ENCODE data around the gene IFI44L.

The IFI44L gene

GRCh38 chr1:78645723-78646122 is 25.5 kb downstream of the IFI44L start:
- no peak for DNase-seq

GRCh38 chr1:78647238-78647637 is 27.0 kb downstream of the IFI44L start:
- DNase-seq: no peak

DNA sequence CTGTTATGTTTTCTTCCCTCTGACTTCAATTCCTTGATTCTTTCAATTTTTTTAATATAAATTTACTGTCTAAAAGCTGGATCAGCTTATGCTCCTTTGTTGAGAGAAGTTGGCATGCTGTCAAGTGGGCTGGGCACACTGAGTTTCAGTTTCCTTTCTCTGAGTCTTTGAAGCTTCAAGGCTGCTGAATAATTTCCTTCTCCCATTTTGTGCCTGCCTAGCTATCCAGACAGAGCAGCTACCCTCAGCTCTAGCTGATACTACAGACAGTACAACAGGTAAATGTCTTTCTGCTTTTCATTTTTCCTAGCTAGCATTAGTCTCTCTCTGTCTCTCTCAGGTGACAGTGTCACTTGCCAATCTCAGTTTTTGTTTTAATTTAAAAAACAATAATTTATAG is 29.4 kb downstream of the IFI44L start, which contains the start of gene IFI44:
Gene IFI44, plus strand, starts transcription at position 204 of the 400 bp plus-strand sequence. CDS start 365 bp downstream, outside the sequence.
- no peak for DNase-seq

- DNase-seq: no peak
Observed at GRCh38 chr1:78650114-78650660, 29.9 kb downstream of the IFI44L start.

DNA sequence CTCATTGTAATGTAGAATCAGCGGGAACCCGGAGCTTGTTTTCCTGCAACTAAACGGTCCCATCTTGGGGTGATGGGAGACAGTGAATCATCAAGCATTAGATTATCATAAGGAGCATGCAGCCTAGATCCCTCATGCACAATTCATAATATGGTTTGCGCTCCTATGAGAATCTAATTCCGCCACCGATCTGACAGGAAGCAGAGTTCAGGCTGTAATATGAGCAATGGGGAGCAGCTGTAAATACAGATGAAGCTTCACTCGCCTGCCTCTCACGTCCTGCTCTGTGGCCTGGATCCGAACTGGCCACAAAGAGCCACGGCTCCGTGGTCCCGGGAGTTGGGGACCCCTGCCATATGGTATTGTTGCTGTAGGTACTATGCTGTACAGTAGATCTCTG is 31.0 kb downstream of the IFI44L start:
- no peak for DNase-seq

GRCh38 chr1:78652019-78652560 is 31.8 kb downstream of the IFI44L start:
- no peak for DNase-seq

DNA sequence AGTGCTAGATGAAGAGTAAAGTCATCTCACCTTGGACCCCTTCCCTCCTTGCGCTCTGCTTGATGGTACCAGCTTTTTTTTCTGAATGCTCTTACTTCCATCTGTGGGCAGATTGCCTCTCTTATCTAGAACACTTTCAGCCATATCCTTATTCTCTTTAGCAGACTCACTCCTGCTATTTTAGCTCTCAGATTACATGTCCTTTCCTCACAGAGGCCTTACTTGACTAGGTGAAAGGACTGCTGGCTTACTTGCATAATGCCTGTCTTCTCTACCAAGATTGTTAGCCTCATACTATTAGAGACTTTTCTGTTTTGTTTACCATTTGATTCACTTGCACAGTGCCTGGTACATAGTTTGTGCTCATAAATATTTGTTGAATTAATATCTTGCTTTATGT is 38.7 kb downstream of the IFI44L start:
- no peak for DNase-seq

DNA sequence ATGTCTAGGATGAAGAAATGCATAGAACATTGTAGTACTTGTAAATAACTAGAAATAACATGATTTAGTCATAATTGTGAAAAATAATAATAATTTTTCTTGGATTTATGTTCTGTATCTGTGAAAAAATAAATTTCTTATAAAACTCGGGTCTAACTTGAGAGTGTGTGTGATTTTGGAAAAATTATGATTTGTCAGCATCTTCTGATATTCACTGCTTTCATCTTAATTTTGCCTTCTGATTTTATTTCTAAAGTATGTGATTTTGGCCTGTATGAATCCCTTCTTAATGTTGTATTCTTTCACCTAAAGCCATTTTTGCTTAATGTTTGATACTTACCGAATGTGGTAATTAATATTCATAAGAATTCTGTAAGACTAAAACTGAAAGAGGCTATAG is 43.7 kb downstream of the IFI44L start:
- no peak for DNase-seq

GRCh38 chr1:78664763-78665162 is 44.5 kb downstream of the IFI44L start:
- no peak for DNase-seq

GRCh38 chr1:78665809-78666208 is 45.6 kb downstream of the IFI44L start:
- DNase-seq: no peak

DNA sequence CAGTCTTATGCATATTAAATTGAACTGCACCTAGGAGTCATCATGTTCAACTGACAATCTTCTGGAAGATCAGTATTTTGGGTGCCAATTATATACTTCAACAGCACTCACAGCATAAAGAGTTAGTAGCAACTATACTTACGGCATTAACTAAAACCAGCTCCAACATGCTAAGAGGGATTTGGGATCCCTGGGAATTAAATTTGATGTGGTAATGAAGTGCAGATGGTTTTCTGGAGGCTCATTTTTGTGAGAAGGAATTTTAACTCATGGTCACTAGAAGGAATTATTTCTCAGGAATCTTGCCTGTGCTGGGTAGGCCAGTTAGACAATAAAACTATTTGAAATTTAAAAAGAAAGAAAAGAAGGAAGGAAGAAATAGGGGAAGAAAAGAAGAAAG is 47.7 kb downstream of the IFI44L start:
- DNase-seq: no peak

DNA sequence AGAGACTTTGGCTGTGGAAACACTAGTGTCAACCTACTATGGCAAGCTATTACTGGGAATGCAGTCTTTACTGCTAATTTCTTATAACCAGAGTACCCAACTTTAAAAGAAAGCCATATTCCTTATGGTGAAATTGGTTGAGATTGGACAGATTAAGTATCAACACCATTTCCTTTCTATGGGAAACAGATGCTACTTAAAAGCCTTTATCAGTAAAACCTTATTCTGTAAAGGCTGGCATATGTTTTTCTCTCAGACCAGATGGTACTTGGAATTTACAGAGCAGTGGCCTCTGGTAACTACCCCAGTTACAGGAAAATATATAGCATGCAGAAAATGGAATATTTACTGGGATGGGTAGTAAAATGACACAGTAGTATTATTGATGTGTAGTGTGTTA is 48.2 kb downstream of the IFI44L start:
- no peak for DNase-seq

GRCh38 chr1:78672428-78672827 is 52.2 kb downstream of the IFI44L start:
- DNase-seq: no peak

GRCh38 chr1:78673120-78673519 is 52.9 kb downstream of the IFI44L start:
- DNase-seq: no peak

- no peak for DNase-seq
Observed at GRCh38 chr1:78676347-78676982, 56.2 kb downstream of the IFI44L start.

DNA sequence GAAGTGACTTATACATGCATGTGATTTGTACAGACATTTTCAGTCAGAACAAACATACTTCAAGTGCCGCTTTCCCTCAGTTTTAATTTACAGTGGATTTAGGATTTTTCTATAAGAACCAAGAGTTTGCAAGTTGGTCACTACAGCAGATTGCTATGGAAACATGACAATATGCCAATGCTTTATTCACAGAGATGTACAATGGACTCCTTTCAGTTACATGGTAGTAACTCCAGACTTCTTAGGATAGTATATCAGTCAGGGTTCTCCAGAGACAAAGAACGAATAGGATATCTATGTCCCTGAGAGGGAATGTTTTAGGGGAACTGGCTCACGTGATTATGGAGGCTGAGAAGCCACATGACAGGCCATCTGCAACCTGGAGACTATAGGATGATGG is 56.7 kb downstream of the IFI44L start:
- no peak for DNase-seq

DNA sequence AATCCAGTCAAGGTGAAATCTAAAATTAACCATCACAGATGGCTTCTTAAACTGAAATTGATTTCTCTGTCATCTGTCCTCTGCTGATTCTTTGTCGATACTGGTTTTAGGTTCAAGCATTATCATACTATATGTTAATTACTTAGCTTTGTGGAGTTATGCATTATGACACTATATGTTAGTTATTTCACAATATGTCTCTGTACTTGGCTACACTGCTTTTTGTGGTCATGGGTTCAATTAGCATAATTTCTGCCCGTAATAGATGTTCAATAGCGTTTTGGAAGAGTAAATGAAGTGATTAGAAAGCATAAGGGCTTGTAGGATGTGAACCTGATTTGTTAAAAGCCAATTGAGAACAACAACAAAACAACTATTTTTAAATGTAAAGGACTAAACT is 57.5 kb downstream of the IFI44L start:
- DNase-seq: no peak

DNA sequence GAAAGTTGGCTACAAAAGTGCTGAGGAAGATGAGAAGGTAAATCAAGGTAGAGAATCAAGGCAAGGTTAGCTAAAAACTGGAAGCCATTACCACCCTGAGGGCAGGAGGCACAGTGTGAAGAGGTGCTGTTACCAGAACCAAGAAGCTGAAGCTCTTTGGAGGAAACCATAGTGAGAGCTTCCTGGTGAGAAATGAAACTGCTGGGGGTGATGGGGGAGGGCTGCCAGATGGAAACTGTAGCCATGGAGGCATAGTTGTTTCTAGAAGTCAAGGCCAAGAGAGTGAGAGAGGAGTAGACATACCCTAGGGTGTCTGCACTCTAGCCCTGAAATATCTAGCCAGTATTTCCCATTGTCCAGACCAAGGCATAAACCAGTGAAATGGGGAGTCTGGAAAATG is 58.1 kb downstream of the IFI44L start:
- DNase-seq: no peak

DNA sequence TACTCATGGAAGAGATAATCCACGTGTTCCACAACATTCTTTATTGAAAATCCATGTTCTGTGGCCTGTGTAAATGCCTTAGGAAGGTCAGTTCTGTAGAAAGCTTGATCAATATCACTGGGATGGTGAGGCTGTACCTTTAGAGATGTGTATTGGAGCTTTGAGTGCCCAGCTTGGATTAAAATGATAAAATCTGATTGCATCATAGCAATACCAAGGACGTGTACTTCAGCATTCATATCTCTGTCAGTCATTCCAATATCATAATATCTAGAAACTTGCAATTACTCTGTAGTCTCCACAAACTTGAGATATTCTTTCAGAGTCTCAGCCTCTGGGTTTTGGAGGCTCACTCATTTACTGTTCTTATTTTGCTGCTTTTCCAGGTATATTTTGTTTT is 61.0 kb downstream of the IFI44L start:
- no peak for DNase-seq

DNA sequence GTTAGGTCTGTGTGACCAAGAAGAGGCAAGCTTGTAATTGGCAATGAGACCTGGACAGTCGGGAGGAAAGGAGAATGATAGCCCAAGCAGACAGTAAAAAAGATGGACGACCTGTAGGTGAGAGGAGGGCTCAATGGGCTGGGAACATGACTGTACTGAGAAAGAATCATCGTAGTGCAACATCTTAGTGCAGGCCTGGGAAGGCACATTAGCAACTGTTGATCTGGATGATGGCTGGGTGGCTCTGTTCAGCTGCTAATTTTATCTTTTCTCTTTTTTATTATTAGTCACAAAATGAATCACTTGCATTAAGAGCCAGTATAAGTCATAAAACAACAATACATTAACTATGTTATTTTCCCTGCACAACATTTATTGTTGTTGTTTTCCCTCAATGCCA is 62.2 kb downstream of the IFI44L start:
- DNase-seq: no peak

GRCh38 chr1:78683079-78683478 is 62.8 kb downstream of the IFI44L start:
- DNase-seq: no peak

- DNase-seq: no peak
Observed at GRCh38 chr1:78687315-78687714, 67.1 kb downstream of the IFI44L start.

DNA sequence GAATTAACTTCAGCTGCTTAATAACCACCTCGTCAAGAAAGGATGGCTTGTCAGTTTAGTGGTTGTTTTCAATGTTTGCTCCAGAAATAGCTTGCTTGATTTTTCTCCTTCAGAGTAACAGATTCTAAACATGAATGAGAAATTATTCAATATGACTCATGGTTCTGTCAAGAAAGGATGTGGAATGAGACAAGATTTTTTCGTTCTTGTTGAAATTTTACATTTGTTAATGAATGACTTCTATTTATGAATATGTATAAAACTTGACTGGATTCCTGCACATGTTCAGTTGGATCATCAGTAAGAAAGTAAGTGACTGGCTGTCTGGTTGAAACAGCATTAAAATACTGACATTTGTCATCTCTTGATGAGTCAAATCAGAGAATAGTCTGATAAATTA is 67.7 kb downstream of the IFI44L start:
- no peak for DNase-seq

GRCh38 chr1:78688697-78689096 is 68.4 kb downstream of the IFI44L start:
- DNase-seq: no peak

DNA sequence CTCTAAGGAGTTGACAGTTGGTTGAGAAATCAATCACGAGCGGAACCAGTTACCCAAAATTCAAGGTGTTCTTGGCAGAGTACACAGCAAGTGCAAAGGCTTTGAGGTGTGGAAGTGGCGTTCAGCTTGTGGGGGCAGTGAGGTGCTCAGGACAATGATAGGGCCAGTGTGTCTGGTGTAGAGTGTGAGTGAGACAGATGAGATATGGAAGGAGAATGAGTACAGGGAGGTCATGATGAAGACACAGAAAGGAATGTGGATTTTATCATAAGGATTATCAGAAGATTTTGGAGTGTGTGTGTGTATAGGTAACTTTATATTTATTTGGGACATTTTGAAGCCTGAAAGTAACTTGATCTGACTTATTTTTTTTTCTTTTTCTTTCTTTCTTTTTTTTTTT is 70.3 kb downstream of the IFI44L start:
- DNase-seq: no peak

Measured in DMS79 (cell line).